ENCODE data around the gene OXCT2. TPM values are rescaled to one million over a fixed set of nuclear protein-coding genes. Genes with fewer than 3 reads are reported as not detected.

Gene OXCT2
- polyA plus RNA-seq, 4 donors = 1.0 to 3.5 (median 3.0) TPM

DNA sequence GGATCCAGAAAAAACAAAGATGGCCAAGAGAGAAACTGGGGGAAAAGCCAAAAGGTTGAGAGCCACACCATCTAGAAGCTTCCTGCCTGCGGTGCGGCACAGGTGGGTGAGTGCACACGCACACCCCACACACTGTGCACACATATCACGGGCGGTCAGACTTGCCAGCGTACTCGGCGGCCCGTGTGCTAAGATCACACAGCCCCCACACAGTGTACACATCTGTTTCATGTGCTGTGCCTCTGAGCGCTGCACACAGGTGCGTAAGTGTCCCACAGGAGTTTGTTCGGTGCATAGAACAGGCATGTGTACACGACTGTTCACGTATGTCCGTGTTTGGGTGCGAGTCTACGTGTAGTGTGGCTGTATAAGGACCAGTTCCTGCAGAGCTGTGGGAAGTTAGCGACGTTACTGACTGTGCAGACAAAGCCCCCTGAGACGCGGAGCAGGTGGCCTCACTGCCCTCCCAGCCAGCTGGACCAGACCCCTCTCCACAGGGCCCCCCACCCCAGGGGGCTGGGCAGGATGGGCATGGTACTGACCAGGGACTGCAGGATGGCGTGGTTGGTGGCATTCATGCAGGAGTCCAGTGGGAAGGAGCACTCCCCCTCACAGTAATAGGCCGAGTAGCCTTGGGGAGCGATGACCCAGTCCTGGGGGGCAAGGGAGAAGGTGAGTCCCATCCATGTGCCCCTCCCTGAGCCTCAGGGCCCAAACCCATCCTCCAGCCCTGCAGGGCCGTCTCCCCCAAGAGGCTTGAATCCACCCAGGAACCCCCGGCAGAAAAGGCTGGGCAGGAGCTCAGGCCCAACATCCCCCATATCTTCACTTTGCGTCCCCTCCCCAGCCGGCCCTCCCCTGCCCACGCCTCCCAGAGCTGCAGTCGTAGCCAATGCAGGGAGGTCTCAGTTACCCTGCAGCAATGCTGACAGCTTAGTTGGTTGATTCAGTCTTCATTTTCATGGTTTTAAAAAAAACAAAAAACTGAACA, 8.3 kb downstream of the OXCT2 start:
- Histone ChIP-seq H3K27me3 (ENCODE audit: control insufficient read depth in 3 of 3, insufficient read depth in 3 of 3, low read length in 3 of 3) (no peaks in the 10 kb centered on the region), H3K27ac (ENCODE audit: low read depth in 1 of 3, low read length in 2 of 3) (no peak overlapping the region), H3K36me3 (ENCODE audit: control insufficient read depth in 3 of 3, insufficient read depth in 2 of 3, low read depth in 1 of 3, low read length in 3 of 3) (peaks cover 1 to 39% (median 3%) of the 10 kb centered on the region in 3 donors), H3K4me1 (ENCODE audit: control insufficient read depth in 3 of 3, insufficient read depth in 2 of 3, low read depth in 1 of 3, low read length in 2 of 3) (peaks cover 0 to 5% (median 0%) of the 10 kb centered on the region in 3 donors), H3K9me3 (ENCODE audit: control insufficient read depth in 2 of 2, insufficient read depth in 1 of 2, low read depth in 1 of 2, low read length in 1 of 2) (no peaks in the 10 kb centered on the region), H3K4me3 (ENCODE audit: low read depth in 1 of 3, low read length in 3 of 3) (no peak overlapping the region)
- DNase-seq (no peak), FAIRE-seq (no peak)
- 88 to 95% (median 94%) methylated on average over 27 to 30 of the region's 30 CpGs for WGBS, 3 donors

DNA sequence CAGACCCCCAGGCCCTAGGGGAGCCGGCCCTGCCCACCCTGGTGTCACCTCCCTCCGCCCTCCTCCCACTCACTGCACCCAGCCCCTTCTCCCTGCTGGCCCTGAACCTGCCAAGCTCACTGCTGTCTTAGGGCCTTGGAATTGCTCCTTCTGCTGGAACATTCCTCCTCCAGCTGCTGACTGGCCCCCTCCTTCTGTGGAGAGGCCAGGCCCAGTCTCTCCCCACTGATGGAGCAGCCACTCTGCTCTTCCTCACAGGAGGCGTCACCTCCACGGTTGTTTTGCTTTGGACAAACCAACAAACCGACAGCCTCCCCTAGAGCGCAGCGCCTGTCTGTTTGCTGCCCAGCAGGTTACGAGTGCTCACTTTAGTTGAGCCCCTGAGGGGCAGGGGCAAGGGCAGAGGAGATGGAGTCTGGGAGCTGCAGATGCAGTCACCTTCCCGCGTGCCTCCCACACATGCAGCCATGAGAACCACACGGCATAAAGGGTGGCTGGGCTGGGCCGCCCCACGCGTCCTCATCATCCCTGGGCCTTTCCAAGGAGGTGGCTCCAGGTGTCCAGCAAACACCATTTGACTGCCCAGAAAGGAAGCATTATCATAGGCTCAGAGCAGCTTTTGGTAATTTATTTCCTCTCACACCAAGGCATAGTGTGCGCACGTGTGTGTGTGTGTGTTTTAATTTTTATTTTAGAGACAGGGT, 9.4 kb downstream of the OXCT2 start:
- FAIRE-seq (no peak), DNase-seq (no peak)
- Histone ChIP-seq H3K36me3 (ENCODE audit: control insufficient read depth in 3 of 3, insufficient read depth in 2 of 3, low read depth in 1 of 3, low read length in 3 of 3) (peaks cover 5 to 46% (median 7%) of the 10 kb centered on the region in 3 donors), H3K27ac (ENCODE audit: low read depth in 1 of 3, low read length in 2 of 3) (no peak overlapping the region), H3K9me3 (ENCODE audit: control insufficient read depth in 2 of 2, insufficient read depth in 1 of 2, low read depth in 1 of 2, low read length in 1 of 2) (no peaks in the 10 kb centered on the region), H3K27me3 (ENCODE audit: control insufficient read depth in 3 of 3, insufficient read depth in 3 of 3, low read length in 3 of 3) (no peaks in the 10 kb centered on the region), H3K4me3 (ENCODE audit: low read depth in 1 of 3, low read length in 3 of 3) (no peak overlapping the region), H3K4me1 (ENCODE audit: control insufficient read depth in 3 of 3, insufficient read depth in 2 of 3, low read depth in 1 of 3, low read length in 2 of 3) (peaks cover 0 to under 1% (median 0%) of the 10 kb centered on the region in 3 donors)
- WGBS, 3 donors = 82 to 84% (median 84%) methylated on average over 15 to 16 of the region's 16 CpGs

DNA sequence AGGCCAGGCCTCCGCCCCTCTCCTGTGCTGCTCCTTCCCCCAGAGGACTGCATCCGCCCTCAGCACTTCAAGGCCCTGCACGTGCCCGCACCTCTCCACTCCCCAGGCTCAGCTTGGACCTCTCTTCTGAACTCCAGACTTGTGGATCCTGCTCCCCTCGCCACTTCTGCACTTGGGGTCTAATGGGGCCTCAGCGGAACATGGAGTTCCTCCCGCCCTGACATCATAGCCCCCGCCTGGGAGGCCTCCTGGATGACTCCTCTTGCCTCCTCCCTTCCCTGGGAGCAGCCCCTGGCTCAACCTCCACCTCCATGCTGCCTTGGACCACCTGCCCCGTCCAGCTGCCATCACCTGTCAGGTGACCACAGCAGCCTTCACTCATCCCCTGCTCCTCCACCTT, 10.1 kb downstream of the OXCT2 start:
- Histone ChIP-seq H3K4me1 (ENCODE audit: control insufficient read depth in 3 of 3, insufficient read depth in 2 of 3, low read depth in 1 of 3, low read length in 2 of 3) (no peaks in the 10 kb centered on the region), H3K9me3 (ENCODE audit: control insufficient read depth in 2 of 2, insufficient read depth in 1 of 2, low read depth in 1 of 2, low read length in 1 of 2) (no peaks in the 10 kb centered on the region), H3K36me3 (ENCODE audit: control insufficient read depth in 3 of 3, insufficient read depth in 2 of 3, low read depth in 1 of 3, low read length in 3 of 3) (peaks cover 7 to 51% (median 7%) of the 10 kb centered on the region in 3 donors), H3K4me3 (ENCODE audit: low read depth in 1 of 3, low read length in 3 of 3) (no peak overlapping the region), H3K27me3 (ENCODE audit: control insufficient read depth in 3 of 3, insufficient read depth in 3 of 3, low read length in 3 of 3) (no peaks in the 10 kb centered on the region), H3K27ac (ENCODE audit: low read depth in 1 of 3, low read length in 2 of 3) (no peak overlapping the region)
- FAIRE-seq (no peak), DNase-seq (no peak)
- WGBS, 3 donors = 80 to 88% (median 86%) methylated on average over 9 of the region's 9 CpGs

DNA sequence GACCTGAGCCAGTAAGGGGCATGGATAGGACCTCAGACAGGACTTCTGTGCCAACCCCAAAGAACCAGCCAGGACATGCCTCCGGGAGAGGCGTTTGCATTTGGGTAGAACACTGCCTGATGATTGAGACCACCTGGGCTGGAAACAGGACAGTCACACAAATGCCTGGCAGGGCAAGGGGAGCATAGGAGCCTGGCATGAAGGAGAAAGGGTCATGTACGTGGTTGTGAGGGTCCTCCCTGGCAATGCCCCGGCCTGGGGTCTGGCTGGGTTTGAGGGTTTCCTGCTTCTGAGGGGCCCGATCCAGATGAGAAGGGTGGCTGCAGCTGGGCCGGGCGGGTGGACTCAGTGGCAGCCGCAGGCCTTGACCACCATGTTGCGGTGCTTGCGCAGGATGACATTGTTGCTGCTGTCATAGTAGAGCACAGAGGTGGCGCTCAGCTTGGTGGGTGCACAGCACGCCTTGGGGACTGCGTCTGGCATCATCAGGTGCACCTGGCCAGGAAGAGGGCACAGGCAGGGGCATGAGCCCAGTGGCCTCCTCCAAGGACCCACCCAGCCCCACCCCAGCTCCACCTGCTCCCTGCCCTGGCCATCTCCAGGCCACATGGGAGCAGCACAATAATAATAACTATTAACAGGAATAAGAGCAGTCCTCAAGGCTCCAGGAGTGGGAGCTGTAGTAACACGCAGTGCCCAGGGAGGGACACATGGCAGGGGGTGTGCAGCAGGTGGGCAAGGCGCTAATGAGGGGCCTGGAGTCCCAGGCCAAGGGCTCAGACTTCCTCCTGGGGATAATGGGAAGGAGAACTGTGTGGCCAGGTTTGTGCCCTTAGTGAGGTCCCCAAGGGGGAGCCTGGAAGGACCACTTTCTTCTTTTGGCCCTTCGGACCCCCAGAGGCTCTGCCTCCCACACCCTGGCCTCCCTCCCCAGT, 10.8 kb downstream of the OXCT2 start:
- Histone ChIP-seq H3K4me3 (ENCODE audit: low read depth in 1 of 3, low read length in 3 of 3) (no peak overlapping the region), H3K9me3 (ENCODE audit: control insufficient read depth in 2 of 2, insufficient read depth in 1 of 2, low read depth in 1 of 2, low read length in 1 of 2) (no peaks in the 10 kb centered on the region), H3K27me3 (ENCODE audit: control insufficient read depth in 3 of 3, insufficient read depth in 3 of 3, low read length in 3 of 3) (no peaks in the 10 kb centered on the region), H3K27ac (ENCODE audit: low read depth in 1 of 3, low read length in 2 of 3) (no peak overlapping the region), H3K36me3 (ENCODE audit: control insufficient read depth in 3 of 3, insufficient read depth in 2 of 3, low read depth in 1 of 3, low read length in 3 of 3) (peaks cover 7 to 58% (median 9%) of the 10 kb centered on the region in 3 donors), H3K4me1 (ENCODE audit: control insufficient read depth in 3 of 3, insufficient read depth in 2 of 3, low read depth in 1 of 3, low read length in 2 of 3) (no peaks in the 10 kb centered on the region)
- no peak for DNase-seq
- FAIRE-seq = no peak
- 93 to 96% (median 94%) methylated on average over 13 to 16 of the region's 16 CpGs for WGBS, 3 donors

DNA sequence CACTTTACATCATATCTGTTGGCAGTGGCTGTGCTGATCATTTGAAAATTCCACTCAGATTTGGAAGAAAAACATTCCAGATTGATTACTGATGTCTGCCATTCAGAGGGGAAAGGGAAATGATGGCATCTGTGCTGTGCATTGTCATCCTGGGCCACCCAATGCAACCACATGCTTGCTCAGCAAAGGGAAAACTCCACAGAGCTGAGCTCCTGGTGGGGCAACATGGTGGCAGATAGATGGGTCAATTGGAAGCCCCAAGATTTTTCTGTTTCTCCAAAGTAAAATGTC, 11.8 kb downstream of the OXCT2 start:
- Histone ChIP-seq H3K27me3 (ENCODE audit: control insufficient read depth in 3 of 3, insufficient read depth in 3 of 3, low read length in 3 of 3) (no peaks in the 10 kb centered on the region), H3K9me3 (ENCODE audit: control insufficient read depth in 2 of 2, insufficient read depth in 1 of 2, low read depth in 1 of 2, low read length in 1 of 2) (no peaks in the 10 kb centered on the region), H3K27ac (ENCODE audit: low read depth in 1 of 3, low read length in 2 of 3) (no peak overlapping the region), H3K36me3 (ENCODE audit: control insufficient read depth in 3 of 3, insufficient read depth in 2 of 3, low read depth in 1 of 3, low read length in 3 of 3) (peaks cover 9 to 67% (median 13%) of the 10 kb centered on the region in 3 donors), H3K4me3 (ENCODE audit: low read depth in 1 of 3, low read length in 3 of 3) (no peak overlapping the region), H3K4me1 (ENCODE audit: control insufficient read depth in 3 of 3, insufficient read depth in 2 of 3, low read depth in 1 of 3, low read length in 2 of 3) (no peaks in the 10 kb centered on the region)
- FAIRE-seq (no peak), DNase-seq (no peak)

DNA sequence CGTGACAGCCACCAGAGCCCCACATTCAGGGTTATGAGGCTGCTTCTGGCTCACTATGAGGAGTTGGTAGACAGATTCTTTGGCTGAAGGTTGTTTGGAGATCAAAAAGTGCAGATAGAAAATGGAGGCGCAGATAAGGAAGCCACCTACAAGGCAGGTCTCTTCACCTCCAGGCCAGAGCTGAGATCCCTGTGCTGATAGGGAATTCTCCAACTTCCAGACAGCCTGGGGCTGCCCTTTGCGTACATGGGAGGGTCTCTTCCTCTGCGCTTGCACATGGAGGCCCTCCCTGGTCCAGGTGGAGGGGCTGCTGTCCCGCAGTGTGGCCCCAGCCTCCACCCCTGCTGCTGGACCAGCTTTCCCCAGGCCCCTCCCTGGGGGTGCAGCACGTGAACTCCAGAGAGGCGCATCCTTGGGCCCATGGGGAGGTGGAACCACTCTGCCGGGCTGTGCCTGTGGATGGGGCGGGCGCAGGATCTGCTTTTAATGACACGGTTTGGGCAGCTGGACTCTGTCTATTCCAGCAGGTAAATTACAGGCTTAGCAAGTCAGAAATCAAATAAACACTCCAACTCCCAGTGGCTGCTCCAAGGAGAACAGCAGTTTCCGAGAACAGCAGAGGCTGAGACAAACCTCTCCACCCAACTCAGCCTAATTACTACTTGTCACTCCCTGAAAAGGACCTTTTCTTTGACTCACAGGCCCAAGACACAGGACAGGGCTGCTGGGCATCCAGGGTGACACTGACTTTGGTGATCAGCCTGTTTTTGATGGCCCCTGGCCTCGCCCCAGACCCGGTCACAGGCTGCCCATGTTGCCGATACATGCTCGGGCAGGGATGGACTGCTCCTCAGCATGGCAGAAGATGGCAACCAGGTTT, 12.4 kb downstream of the OXCT2 start:
- FAIRE-seq (no peak), DNase-seq (no peak)
- WGBS, 3 donors = 91 to 94% (median 94%) methylated on average over 13 to 16 of the region's 16 CpGs
- Histone ChIP-seq H3K4me3 (ENCODE audit: low read depth in 1 of 3, low read length in 3 of 3) (no peak overlapping the region), H3K27me3 (ENCODE audit: control insufficient read depth in 3 of 3, insufficient read depth in 3 of 3, low read length in 3 of 3) (no peaks in the 10 kb centered on the region), H3K9me3 (ENCODE audit: control insufficient read depth in 2 of 2, insufficient read depth in 1 of 2, low read depth in 1 of 2, low read length in 1 of 2) (no peaks in the 10 kb centered on the region), H3K4me1 (ENCODE audit: control insufficient read depth in 3 of 3, insufficient read depth in 2 of 3, low read depth in 1 of 3, low read length in 2 of 3) (no peaks in the 10 kb centered on the region), H3K27ac (ENCODE audit: low read depth in 1 of 3, low read length in 2 of 3) (no peak overlapping the region), H3K36me3 (ENCODE audit: control insufficient read depth in 3 of 3, insufficient read depth in 2 of 3, low read depth in 1 of 3, low read length in 3 of 3) (peaks cover 9 to 70% (median 16%) of the 10 kb centered on the region in 3 donors)

DNA sequence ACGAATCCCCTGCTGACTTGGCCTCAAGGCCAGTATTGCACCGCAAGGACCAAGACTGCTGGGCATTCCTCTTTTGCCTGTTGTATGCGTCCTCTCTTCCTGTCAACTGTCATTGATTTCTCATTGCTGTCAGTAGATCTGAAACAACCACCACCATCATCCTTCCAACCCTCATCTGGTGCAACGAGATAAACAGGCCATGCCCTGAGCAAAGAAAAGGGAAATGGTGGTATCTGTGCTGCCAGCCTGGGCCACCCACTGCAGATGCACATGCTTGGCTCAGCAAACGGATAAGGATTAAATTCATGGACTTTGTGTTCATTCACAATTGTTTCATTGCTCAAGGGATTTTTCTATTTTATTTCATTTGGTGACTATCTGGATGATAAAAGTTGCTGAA, 13.6 kb downstream of the OXCT2 start:
- Histone ChIP-seq H3K27me3 (ENCODE audit: control insufficient read depth in 3 of 3, insufficient read depth in 3 of 3, low read length in 3 of 3) (no peaks in the 10 kb centered on the region), H3K4me1 (ENCODE audit: control insufficient read depth in 3 of 3, insufficient read depth in 2 of 3, low read depth in 1 of 3, low read length in 2 of 3) (no peaks in the 10 kb centered on the region), H3K9me3 (ENCODE audit: control insufficient read depth in 2 of 2, insufficient read depth in 1 of 2, low read depth in 1 of 2, low read length in 1 of 2) (no peaks in the 10 kb centered on the region), H3K36me3 (ENCODE audit: control insufficient read depth in 3 of 3, insufficient read depth in 2 of 3, low read depth in 1 of 3, low read length in 3 of 3) (peaks cover 13 to 78% (median 23%) of the 10 kb centered on the region in 3 donors), H3K27ac (ENCODE audit: low read depth in 1 of 3, low read length in 2 of 3) (no peak overlapping the region), H3K4me3 (ENCODE audit: low read depth in 1 of 3, low read length in 3 of 3) (no peak overlapping the region)
- no peak for FAIRE-seq
- no peak for DNase-seq
- 79 to 87% (median 85%) methylated on average over 5 of the region's 5 CpGs for WGBS, 3 donors

Measured in small intestine (tissue), 7 donors.